ENCODE data around the gene HOXB7. TPM values are rescaled to one million over a fixed set of nuclear protein-coding genes. Genes with fewer than 3 reads are reported as not detected.

HOXB7 gene
- total and polyA plus RNA-seq, 2 experiments from 2014 or later: not detected

DNA sequence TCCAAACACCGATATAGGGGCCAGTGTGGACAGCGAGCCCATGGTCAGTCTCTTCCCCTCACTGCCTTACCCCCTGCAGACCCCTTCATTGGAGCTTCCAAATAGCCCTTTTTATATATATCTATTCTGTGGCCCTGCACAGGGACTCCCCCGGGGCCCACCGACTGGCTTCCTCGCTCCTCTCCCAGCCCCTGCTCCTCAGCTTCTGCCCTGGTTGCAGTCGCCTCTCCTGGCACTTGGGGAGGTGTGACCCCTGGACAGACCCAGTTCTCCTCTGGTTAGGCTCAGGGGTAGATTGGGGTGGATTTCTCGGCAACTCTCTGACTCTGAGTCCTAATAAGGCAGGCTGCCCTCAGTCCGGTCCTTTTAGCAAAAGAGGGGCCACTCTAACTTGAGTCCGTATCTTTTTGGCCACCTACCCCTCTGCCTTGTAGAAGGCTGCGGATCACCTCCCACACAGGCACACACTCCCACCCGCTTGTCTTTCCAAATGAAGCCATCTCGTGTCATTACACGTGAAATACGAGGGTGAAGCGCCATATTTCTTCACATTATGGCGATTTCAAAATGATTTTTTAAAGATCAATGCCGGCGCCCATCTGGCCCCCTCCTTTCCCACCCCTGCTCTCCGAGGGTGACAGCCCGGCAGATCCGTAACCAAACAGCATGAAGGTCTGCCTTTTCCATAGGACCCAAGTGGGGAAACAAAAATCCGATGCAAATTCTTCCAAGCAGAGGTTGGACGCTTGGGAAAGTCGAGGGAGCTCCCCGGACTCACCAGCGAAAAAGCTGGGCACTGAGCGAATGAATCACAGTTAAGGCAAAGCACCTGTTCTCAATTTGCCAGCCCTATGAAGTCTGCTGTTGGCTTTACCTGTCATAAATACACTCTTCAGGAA, 17.1 kb upstream of the HOXB7 start:
- H3K36me3 Mint-ChIP-seq (ENCODE audit: low read depth): no peaks in the 10 kb centered on the region; the same call in 2 of the 3 replicates
- peaks cover 61% of the 10 kb centered on the region for H4K20me1 ChIP-seq (replicated peaks; ENCODE audit: insufficient read depth)
- H3K4me3 ChIP-seq: no peak overlapping the region
- H3K9me3 Mint-ChIP-seq: no peaks in the 10 kb centered on the region; the same call in 1 of the 3 replicates
- no peak for ATAC-seq
- H3K27ac Mint-ChIP-seq: no peak overlapping the region
- H2AFZ ChIP-seq: no peak overlapping the region
- peaks cover 100% of the 10 kb centered on the region for H3K27me3 ChIP-seq (ENCODE audit: insufficient read depth)
- no peak overlapping the region for H3K4me3 Mint-ChIP-seq
- H3K4me1 Mint-ChIP-seq: peaks cover 13% of the 10 kb centered on the region
- peaks cover 97% of the 10 kb centered on the region for H3K27me3 Mint-ChIP-seq (ENCODE audit: insufficient read depth, low read depth, poor library complexity)
- H3K79me2 ChIP-seq (replicated peaks; ENCODE audit: insufficient read depth): no peaks in the 10 kb centered on the region
- peaks cover 31% of the 10 kb centered on the region for H3K4me1 ChIP-seq (ENCODE audit: insufficient read depth)
- peaks cover 43% of the 10 kb centered on the region for H3F3A ChIP-seq (replicated peaks; ENCODE audit: low read depth)
- no peak overlapping the region for H3K27ac ChIP-seq (ENCODE audit: low read depth)
- H3K36me3 ChIP-seq (ENCODE audit: insufficient read depth): no peaks in the 10 kb centered on the region
- no peak overlapping the region for H3K4me2 ChIP-seq
- no peak for DNase-seq (ENCODE audit: low spot score)
- TF ChIP-seq NANOG (IDR thresholded peaks at IDR 0.05; ENCODE audit: borderline replicate concordance) (no peak), EZH2 (IDR thresholded peaks at IDR 0.05; ENCODE audit: low read depth, unreplicated experiment) (peak; percentile 70)
- no peaks in the 10 kb centered on the region for H3K9me2 ChIP-seq (ENCODE audit: insufficient read depth)

DNA sequence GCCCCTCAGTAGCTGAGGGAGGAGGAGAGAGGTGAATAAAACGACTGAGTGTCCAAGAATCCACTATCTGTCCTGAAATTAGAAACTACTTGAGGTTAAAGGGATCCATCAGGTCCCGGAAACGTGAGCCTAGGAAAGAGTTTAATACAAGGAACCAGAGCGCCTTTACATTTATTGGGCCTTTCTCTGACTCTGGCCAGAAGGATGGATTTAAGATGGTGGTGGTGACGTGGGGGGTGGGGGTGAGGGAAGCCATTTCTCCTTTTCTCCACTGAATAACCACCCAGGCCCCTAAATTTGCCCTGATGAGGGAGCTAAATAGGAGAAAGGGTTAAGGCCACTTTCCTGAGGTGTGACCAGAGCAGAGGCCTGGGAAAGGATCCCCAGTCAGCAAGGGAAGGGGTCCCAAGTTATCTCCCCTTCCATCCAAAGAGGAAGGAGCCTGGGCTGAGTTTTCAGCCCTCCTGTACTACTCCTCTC, 16.3 kb upstream of the HOXB7 start:
- Mint-ChIP-seq H3K36me3 (ENCODE audit: low read depth) (no peaks in the 10 kb centered on the region; the same call in 2 of the 3 replicates), H3K27ac (no peak overlapping the region), H3K9me3 (no peaks in the 10 kb centered on the region; the same call in 1 of the 3 replicates), H3K4me3 (peak overlapping the region; percentile 15; the same call in 2 of the 3 replicates), H3K4me1 (peaks cover 8% of the 10 kb centered on the region), H3K27me3 (ENCODE audit: insufficient read depth, low read depth, poor library complexity) (peaks cover 97% of the 10 kb centered on the region)
- H3K4me1 ChIP-seq (ENCODE audit: insufficient read depth): peaks cover 24% of the 10 kb centered on the region
- ATAC-seq (no peak), DNase-seq (ENCODE audit: low spot score) (no peak)
- no peak overlapping the region for H2AFZ ChIP-seq
- TF ChIP-seq ETS1 (IDR thresholded peaks at IDR 0.05) (no peak), EZH2 (IDR thresholded peaks at IDR 0.05; ENCODE audit: low read depth, unreplicated experiment) (peak; percentile 95)
- TF ChIP-seq, protein P1, sequence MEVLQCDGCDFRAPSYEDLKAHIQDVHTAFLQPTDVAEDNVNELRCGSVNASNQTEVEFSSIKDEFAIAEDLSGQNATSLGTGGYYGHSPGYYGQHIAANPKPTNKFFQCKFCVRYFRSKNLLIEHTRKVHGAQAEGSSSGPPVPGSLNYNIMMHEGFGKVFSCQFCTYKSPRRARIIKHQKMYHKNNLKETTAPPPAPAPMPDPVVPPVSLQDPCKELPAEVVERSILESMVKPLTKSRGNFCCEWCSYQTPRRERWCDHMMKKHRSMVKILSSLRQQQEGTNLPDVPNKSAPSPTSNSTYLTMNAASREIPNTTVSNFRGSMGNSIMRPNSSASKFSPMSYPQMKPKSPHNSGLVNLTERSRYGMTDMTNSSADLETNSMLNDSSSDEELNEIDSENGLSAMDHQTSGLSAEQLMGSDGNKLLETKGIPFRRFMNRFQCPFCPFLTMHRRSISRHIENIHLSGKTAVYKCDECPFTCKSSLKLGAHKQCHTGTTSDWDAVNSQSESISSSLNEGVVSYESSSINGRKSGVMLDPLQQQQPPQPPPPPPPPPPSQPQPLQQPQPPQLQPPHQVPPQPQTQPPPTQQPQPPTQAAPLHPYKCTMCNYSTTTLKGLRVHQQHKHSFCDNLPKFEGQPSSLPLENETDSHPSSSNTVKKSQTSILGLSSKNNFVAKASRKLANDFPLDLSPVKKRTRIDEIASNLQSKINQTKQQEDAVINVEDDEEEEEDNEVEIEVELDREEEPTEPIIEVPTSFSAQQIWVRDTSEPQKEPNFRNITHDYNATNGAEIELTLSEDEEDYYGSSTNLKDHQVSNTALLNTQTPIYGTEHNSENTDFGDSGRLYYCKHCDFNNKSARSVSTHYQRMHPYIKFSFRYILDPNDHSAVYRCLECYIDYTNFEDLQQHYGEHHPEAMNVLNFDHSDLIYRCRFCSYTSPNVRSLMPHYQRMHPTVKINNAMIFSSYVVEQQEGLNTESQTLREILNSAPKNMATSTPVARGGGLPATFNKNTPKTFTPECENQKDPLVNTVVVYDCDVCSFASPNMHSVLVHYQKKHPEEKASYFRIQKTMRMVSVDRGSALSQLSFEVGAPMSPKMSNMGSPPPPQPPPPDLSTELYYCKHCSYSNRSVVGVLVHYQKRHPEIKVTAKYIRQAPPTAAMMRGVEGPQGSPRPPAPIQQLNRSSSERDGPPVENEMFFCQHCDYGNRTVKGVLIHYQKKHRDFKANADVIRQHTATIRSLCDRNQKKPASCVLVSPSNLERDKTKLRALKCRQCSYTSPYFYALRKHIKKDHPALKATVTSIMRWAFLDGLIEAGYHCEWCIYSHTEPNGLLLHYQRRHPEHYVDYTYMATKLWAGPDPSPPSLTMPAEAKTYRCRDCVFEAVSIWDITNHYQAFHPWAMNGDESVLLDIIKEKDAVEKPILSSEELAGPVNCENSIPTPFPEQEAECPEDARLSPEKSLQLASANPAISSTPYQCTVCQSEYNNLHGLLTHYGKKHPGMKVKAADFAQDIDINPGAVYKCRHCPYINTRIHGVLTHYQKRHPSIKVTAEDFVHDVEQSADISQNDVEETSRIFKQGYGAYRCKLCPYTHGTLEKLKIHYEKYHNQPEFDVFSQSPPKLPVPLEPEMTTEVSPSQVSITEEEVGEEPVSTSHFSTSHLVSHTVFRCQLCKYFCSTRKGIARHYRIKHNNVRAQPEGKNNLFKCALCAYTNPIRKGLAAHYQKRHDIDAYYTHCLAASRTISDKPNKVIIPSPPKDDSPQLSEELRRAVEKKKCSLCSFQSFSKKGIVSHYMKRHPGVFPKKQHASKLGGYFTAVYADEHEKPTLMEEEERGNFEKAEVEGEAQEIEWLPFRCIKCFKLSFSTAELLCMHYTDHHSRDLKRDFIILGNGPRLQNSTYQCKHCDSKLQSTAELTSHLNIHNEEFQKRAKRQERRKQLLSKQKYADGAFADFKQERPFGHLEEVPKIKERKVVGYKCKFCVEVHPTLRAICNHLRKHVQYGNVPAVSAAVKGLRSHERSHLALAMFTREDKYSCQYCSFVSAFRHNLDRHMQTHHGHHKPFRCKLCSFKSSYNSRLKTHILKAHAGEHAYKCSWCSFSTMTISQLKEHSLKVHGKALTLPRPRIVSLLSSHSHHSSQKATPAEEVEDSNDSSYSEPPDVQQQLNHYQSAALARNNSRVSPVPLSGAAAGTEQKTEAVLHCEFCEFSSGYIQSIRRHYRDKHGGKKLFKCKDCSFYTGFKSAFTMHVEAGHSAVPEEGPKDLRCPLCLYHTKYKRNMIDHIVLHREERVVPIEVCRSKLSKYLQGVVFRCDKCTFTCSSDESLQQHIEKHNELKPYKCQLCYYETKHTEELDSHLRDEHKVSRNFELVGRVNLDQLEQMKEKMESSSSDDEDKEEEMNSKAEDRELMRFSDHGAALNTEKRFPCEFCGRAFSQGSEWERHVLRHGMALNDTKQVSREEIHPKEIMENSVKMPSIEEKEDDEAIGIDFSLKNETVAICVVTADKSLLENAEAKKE (CRISPR knock-in tag; IDR thresholded peaks at IDR 0.05): no peak
- H3K79me2 ChIP-seq (replicated peaks; ENCODE audit: insufficient read depth): no peaks in the 10 kb centered on the region
- H3K36me3 ChIP-seq (ENCODE audit: insufficient read depth): no peaks in the 10 kb centered on the region
- H3K27me3 ChIP-seq (ENCODE audit: insufficient read depth): peaks cover 100% of the 10 kb centered on the region
- H3F3A ChIP-seq (replicated peaks; ENCODE audit: low read depth): peaks cover 41% of the 10 kb centered on the region
- H3K4me3 ChIP-seq: peak overlapping the region; percentile 42
- no peaks in the 10 kb centered on the region for H3K9me2 ChIP-seq (ENCODE audit: insufficient read depth)
- no peak overlapping the region for H3K27ac ChIP-seq (ENCODE audit: low read depth)
- H3K4me2 ChIP-seq: peak overlapping the region; percentile 68
- H4K20me1 ChIP-seq (replicated peaks; ENCODE audit: insufficient read depth): peaks cover 61% of the 10 kb centered on the region

Measured in GM23338 (cell line).